GM12874 (cell line): Measurements from ENCODE around the gene PTGFR.

ENCODE experiments used
- CTCF ChIP-seq: IDR thresholded peaks from 2 replicates; pipeline ENCODE4 v1.5.1; 2011; ENCODE audit warnings: low read depth, mild to moderate bottlenecking, control low read depth, low read length, moderate library complexity; ENCODE audit not compliant: insufficient read depth

PTGFR gene

GRCh38 chr1:78471890-78472620 is 18.7 kb upstream of the PTGFR start:
- TF ChIP-seq CTCF = no peak

GRCh38 chr1:78472851-78473496 is 17.8 kb upstream of the PTGFR start:
- no peak for TF ChIP-seq CTCF

- no peak for TF ChIP-seq CTCF
Observed at GRCh38 chr1:78474092-78474491, 16.7 kb upstream of the PTGFR start.

GRCh38 chr1:78475888-78476610 is 14.7 kb upstream of the PTGFR start:
- TF ChIP-seq CTCF = no peak

- no peak for TF ChIP-seq CTCF
Observed at GRCh38 chr1:78483903-78484302, 6.9 kb upstream of the PTGFR start.

- no peak for TF ChIP-seq CTCF
Observed at GRCh38 chr1:78491451-78492071, 787 bp downstream of the PTGFR start.

GRCh38 chr1:78492386-78492950 is 1.7 kb downstream of the PTGFR start:
- TF ChIP-seq CTCF = no peak
